ENCODE results near the gene NMNAT2. TPM values are rescaled to one million over a fixed set of nuclear protein-coding genes. Genes with fewer than 3 reads are reported as not detected.

The NMNAT2 gene
- total RNA-seq, 4 donors from 2014 or later, result 1.7 to 2.8 (median 2.4) TPM

DNA sequence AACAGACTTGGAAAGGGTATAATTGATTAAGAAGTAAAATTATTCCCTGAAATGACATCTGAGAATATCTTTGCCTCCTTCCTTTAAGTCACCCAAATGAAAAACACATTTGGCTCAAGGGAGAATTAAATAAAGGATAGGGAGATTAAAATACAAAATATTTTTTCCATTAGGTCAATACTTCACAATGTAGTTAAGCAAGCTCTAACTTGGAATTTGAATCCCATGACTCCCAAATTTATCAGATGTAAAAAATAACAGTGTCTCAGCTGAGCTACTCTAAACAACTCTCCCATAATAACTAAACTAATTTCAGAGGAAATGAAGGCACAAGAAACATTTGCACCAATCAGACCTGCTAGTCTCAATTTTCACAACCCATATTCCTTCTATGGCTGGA lies 6.5 kb upstream of the NMNAT2 start:
- TF ChIP-seq, protein P1, sequence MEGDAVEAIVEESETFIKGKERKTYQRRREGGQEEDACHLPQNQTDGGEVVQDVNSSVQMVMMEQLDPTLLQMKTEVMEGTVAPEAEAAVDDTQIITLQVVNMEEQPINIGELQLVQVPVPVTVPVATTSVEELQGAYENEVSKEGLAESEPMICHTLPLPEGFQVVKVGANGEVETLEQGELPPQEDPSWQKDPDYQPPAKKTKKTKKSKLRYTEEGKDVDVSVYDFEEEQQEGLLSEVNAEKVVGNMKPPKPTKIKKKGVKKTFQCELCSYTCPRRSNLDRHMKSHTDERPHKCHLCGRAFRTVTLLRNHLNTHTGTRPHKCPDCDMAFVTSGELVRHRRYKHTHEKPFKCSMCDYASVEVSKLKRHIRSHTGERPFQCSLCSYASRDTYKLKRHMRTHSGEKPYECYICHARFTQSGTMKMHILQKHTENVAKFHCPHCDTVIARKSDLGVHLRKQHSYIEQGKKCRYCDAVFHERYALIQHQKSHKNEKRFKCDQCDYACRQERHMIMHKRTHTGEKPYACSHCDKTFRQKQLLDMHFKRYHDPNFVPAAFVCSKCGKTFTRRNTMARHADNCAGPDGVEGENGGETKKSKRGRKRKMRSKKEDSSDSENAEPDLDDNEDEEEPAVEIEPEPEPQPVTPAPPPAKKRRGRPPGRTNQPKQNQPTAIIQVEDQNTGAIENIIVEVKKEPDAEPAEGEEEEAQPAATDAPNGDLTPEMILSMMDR (IDR thresholded peaks at IDR 0.05), result no peak
- TF ChIP-seq EP300 (IDR thresholded peaks at IDR 0.05) (no peak), POLR2A (IDR thresholded peaks at IDR 0.05; ENCODE audit: low read depth) (no peak), POLR2AphosphoS5 (IDR thresholded peaks at IDR 0.05) (no peak)
- intact Hi-C loops (cut with DNase I), result no loop called here
- Histone ChIP-seq H3K27me3 (peaks cover 0 to 18% (median 0%) of the 10 kb centered on the region in 4 donors), H3K36me3 (no peaks in the 10 kb centered on the region), H3K27ac (replicated peaks in 1 of 4) (no peak overlapping the region), H3K9me3 (no peaks in the 10 kb centered on the region), H3K4me3 (no peak overlapping the region), H3K4me1 (no peaks in the 10 kb centered on the region)
- DNase-seq (ENCODE audit: extremely low spot score), result no peak

DNA sequence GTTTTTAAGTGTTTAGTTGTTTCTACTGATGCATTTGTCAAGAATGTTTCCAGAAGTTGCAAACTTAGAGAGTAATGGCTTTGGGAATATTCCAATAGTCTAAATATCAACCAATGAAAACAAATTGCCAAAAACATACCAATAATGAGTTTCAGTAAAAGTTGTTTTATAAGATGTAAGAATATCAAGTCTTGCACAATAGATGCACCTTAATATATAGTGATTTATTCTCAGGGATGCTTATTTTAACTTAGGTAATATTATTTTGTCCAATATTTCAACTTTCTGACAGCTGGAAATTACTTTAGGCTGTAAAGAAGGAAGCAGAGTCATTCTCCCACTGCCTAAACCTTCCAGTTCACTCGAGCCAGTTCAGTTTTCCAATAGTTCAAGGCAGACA lies 5.4 kb upstream of the NMNAT2 start:
- Histone ChIP-seq H3K27ac (replicated peaks in 1 of 4) (no peak overlapping the region), H3K9me3 (no peaks in the 10 kb centered on the region), H3K4me1 (peaks cover 0 to under 1% (median 0%) of the 10 kb centered on the region in 4 donors), H3K4me3 (no peak overlapping the region), H3K27me3 (peaks cover 0 to 30% (median 1%) of the 10 kb centered on the region in 4 donors), H3K36me3 (no peaks in the 10 kb centered on the region)
- TF ChIP-seq EP300 (IDR thresholded peaks at IDR 0.05), result no peak
- TF ChIP-seq, protein P1 (IDR thresholded peaks at IDR 0.05), result no peak
- TF ChIP-seq POLR2AphosphoS5 (IDR thresholded peaks at IDR 0.05), result no peak
- TF ChIP-seq POLR2A (IDR thresholded peaks at IDR 0.05; ENCODE audit: low read depth), result no peak
- 53% methylated on average over 1 of the region's 1 CpG for WGBS
- intact Hi-C loops (cut with DNase I), result no loop called here
- no peak for DNase-seq (ENCODE audit: extremely low spot score)

- H3K36me3 ChIP-seq, result no peaks in the 10 kb centered on the region
- WGBS, result 96% methylated on average over 3 of the region's 3 CpGs
- H3K9me3 ChIP-seq, result no peaks in the 10 kb centered on the region
- no peak for DNase-seq (ENCODE audit: extremely low spot score)
- peaks cover 4 to 56% (median 19%) of the 10 kb centered on the region in 4 donors for H3K27me3 ChIP-seq
- intact Hi-C loops (cut with DNase I), result no loop called here
- H3K4me3 ChIP-seq, result no peak overlapping the region
- TF ChIP-seq EP300 (IDR thresholded peaks at IDR 0.05) (no peak), POLR2A (IDR thresholded peaks at IDR 0.05; ENCODE audit: low read depth) (no peak), POLR2AphosphoS5 (IDR thresholded peaks at IDR 0.05) (no peak)
- TF ChIP-seq, protein P1 (IDR thresholded peaks at IDR 0.05), result no peak
- no peak overlapping the region for H3K27ac ChIP-seq (replicated peaks in 1 of 4)
- H3K4me1 ChIP-seq, result peaks cover 19 to 24% (median 22%) of the 10 kb centered on the region in 4 donors
Observed at GRCh38 chr1:183419399-183419798, 1.2 kb upstream of the NMNAT2 start.

- Histone ChIP-seq H3K4me1 (peaks cover 19 to 24% (median 22%) of the 10 kb centered on the region in 4 donors), H3K4me3 (no peak overlapping the region), H3K36me3 (no peaks in the 10 kb centered on the region), H3K27me3 (peaks cover 4 to 56% (median 19%) of the 10 kb centered on the region in 4 donors), H3K9me3 (no peaks in the 10 kb centered on the region), H3K27ac (replicated peaks in 1 of 4) (no peak overlapping the region)
- TF ChIP-seq EP300 (IDR thresholded peaks at IDR 0.05) (no peak), POLR2A (IDR thresholded peaks at IDR 0.05; ENCODE audit: low read depth) (no peak), POLR2AphosphoS5 (IDR thresholded peaks at IDR 0.05) (no peak)
- TF ChIP-seq, protein P1 (IDR thresholded peaks at IDR 0.05), result no peak
- intact Hi-C loops (cut with DNase I), result no loop called here
- DNase-seq (ENCODE audit: extremely low spot score), result no peak
- 76% methylated on average over 6 of the region's 6 CpGs for WGBS
Observed at GRCh38 chr1:183418696-183419095, 516 bp upstream of the NMNAT2 start.
